Mucosa of stomach (tissue), 1 donor: ENCODE results near the gene ZNF521.

Experiments used
- H3K27me3 ChIP-seq: one replicate; pipeline ENCODE4 v1.7.0; 2013; ENCODE audit warnings: mild to moderate bottlenecking, low read length; ENCODE audit not compliant: control insufficient read depth, insufficient read depth
- H3K36me3 ChIP-seq: one replicate; pipeline ENCODE4 v1.7.0; 2013; ENCODE audit warnings: low read length; ENCODE audit not compliant: control insufficient read depth, insufficient read depth
- H3K4me1 ChIP-seq: one replicate; pipeline ENCODE4 v1.7.0; 2013; ENCODE audit warnings: mild to moderate bottlenecking, low read length; ENCODE audit not compliant: control insufficient read depth, insufficient read depth
- H3K4me3 ChIP-seq: one replicate; pipeline ENCODE4 v1.7.0; 2013; ENCODE audit warnings: low read length
- H3K9ac ChIP-seq: one replicate; pipeline ENCODE4 v1.7.0; 2013; ENCODE audit warnings: mild to moderate bottlenecking, low read length, moderate library complexity
- H3K9me3 ChIP-seq: one replicate; pipeline ENCODE4 v1.7.0; 2013; ENCODE audit warnings: mild to moderate bottlenecking, low read length, moderate library complexity; ENCODE audit not compliant: control insufficient read depth
- donor health status: Pancreatic carcinoma.

ZNF521 gene

GRCh38 chr18:25112821-25113434 lies 239.0 kb downstream of the ZNF521 start:
- Histone ChIP-seq H3K27me3 (no peaks in the 10 kb centered on the region), H3K4me3 (no peak overlapping the region), H3K9ac (no peak overlapping the region), H3K4me1 (no peaks in the 10 kb centered on the region), H3K9me3 (no peaks in the 10 kb centered on the region), H3K36me3 (no peaks in the 10 kb centered on the region)

GRCh38 chr18:25111377-25112288 lies 240.3 kb downstream of the ZNF521 start:
- Histone ChIP-seq H3K9ac (no peak overlapping the region), H3K36me3 (no peaks in the 10 kb centered on the region), H3K9me3 (no peaks in the 10 kb centered on the region), H3K27me3 (no peaks in the 10 kb centered on the region), H3K4me1 (no peaks in the 10 kb centered on the region), H3K4me3 (no peak overlapping the region)

- no peaks in the 10 kb centered on the region for H3K27me3 ChIP-seq
- no peak overlapping the region for H3K9ac ChIP-seq
- H3K4me1 ChIP-seq, result no peaks in the 10 kb centered on the region
- no peak overlapping the region for H3K4me3 ChIP-seq
- H3K36me3 ChIP-seq, result no peaks in the 10 kb centered on the region
- no peaks in the 10 kb centered on the region for H3K9me3 ChIP-seq
Measured at GRCh38 chr18:25109484-25109883, 242.5 kb downstream of the ZNF521 start.

GRCh38 chr18:25103468-25104155 lies 248.4 kb downstream of the ZNF521 start:
- Histone ChIP-seq H3K4me1 (no peaks in the 10 kb centered on the region), H3K36me3 (no peaks in the 10 kb centered on the region), H3K9ac (no peak overlapping the region), H3K27me3 (no peaks in the 10 kb centered on the region), H3K9me3 (no peaks in the 10 kb centered on the region), H3K4me3 (no peak overlapping the region)

- no peak overlapping the region for H3K4me3 ChIP-seq
- no peaks in the 10 kb centered on the region for H3K4me1 ChIP-seq
- no peaks in the 10 kb centered on the region for H3K36me3 ChIP-seq
- no peaks in the 10 kb centered on the region for H3K27me3 ChIP-seq
- no peaks in the 10 kb centered on the region for H3K9me3 ChIP-seq
- no peak overlapping the region for H3K9ac ChIP-seq
Measured at GRCh38 chr18:25102662-25103061, 249.3 kb downstream of the ZNF521 start.

- H3K4me3 ChIP-seq, result no peak overlapping the region
- no peaks in the 10 kb centered on the region for H3K4me1 ChIP-seq
- H3K9ac ChIP-seq, result no peak overlapping the region
- no peaks in the 10 kb centered on the region for H3K36me3 ChIP-seq
- no peaks in the 10 kb centered on the region for H3K27me3 ChIP-seq
- H3K9me3 ChIP-seq, result no peaks in the 10 kb centered on the region
Measured at GRCh38 chr18:25100418-25100817, 251.5 kb downstream of the ZNF521 start.

GRCh38 chr18:25099895-25100294 lies 252.1 kb downstream of the ZNF521 start:
- H3K36me3 ChIP-seq, result no peaks in the 10 kb centered on the region
- H3K9me3 ChIP-seq, result no peaks in the 10 kb centered on the region
- H3K4me3 ChIP-seq, result no peak overlapping the region
- no peaks in the 10 kb centered on the region for H3K27me3 ChIP-seq
- no peak overlapping the region for H3K9ac ChIP-seq
- H3K4me1 ChIP-seq, result no peaks in the 10 kb centered on the region

GRCh38 chr18:25097569-25098056 lies 254.4 kb downstream of the ZNF521 start:
- H3K4me3 ChIP-seq, result no peak overlapping the region
- H3K9ac ChIP-seq, result no peak overlapping the region
- H3K9me3 ChIP-seq, result no peaks in the 10 kb centered on the region
- no peaks in the 10 kb centered on the region for H3K27me3 ChIP-seq
- no peaks in the 10 kb centered on the region for H3K36me3 ChIP-seq
- H3K4me1 ChIP-seq, result no peaks in the 10 kb centered on the region

- Histone ChIP-seq H3K4me1 (no peaks in the 10 kb centered on the region), H3K9ac (no peak overlapping the region), H3K36me3 (no peaks in the 10 kb centered on the region), H3K4me3 (no peak overlapping the region), H3K9me3 (no peaks in the 10 kb centered on the region), H3K27me3 (no peaks in the 10 kb centered on the region)
Measured at GRCh38 chr18:25097057-25097456, 254.9 kb downstream of the ZNF521 start.

- Histone ChIP-seq H3K36me3 (no peaks in the 10 kb centered on the region), H3K9ac (no peak overlapping the region), H3K9me3 (no peaks in the 10 kb centered on the region), H3K27me3 (no peaks in the 10 kb centered on the region), H3K4me1 (no peaks in the 10 kb centered on the region), H3K4me3 (no peak overlapping the region)
Measured at GRCh38 chr18:25093141-25093540, 258.8 kb downstream of the ZNF521 start.

- H3K4me3 ChIP-seq, result no peak overlapping the region
- H3K9me3 ChIP-seq, result no peaks in the 10 kb centered on the region
- no peaks in the 10 kb centered on the region for H3K36me3 ChIP-seq
- no peak overlapping the region for H3K9ac ChIP-seq
- H3K27me3 ChIP-seq, result no peaks in the 10 kb centered on the region
- no peaks in the 10 kb centered on the region for H3K4me1 ChIP-seq
Measured at GRCh38 chr18:25089470-25089869, 262.5 kb downstream of the ZNF521 start.

- no peaks in the 10 kb centered on the region for H3K27me3 ChIP-seq
- no peaks in the 10 kb centered on the region for H3K9me3 ChIP-seq
- no peaks in the 10 kb centered on the region for H3K36me3 ChIP-seq
- H3K4me1 ChIP-seq, result no peaks in the 10 kb centered on the region
- no peak overlapping the region for H3K4me3 ChIP-seq
- no peak overlapping the region for H3K9ac ChIP-seq
Measured at GRCh38 chr18:25086876-25087275, 265.1 kb downstream of the ZNF521 start.
